H1 (cell line): ENCODE measurements around the gene CILP. TPM values are rescaled to one million over a fixed set of nuclear protein-coding genes. Genes with fewer than 3 reads are reported as not detected.

ENCODE experiments used
- CEBPB ChIP-seq: IDR thresholded peaks from 2 replicates; pipeline ENCODE4 v1.6.1; 2012; ENCODE audit warnings: low read depth, low read length
- EGR1 ChIP-seq: IDR thresholded peaks from 2 replicates; pipeline ENCODE4 v1.6.1; 2011; ENCODE audit warnings: low read depth, low read length, borderline replicate concordance
- RXRA ChIP-seq: IDR thresholded peaks from 2 replicates; pipeline ENCODE4 v1.6.1; 2011; ENCODE audit warnings: low read depth, mild to moderate bottlenecking, low read length, moderate library complexity; ENCODE audit not compliant: insufficient read depth
- polyA plus RNA-seq, 7 experiments: library from polyadenylated mRNA; depleted of rRNA in 3 of 7; stranded (reverse) in 5 of 7; unstranded in 2 of 7; fragments of >200 nt in 5 of 7; fragments of 200-250 nt in 2 of 7; gene quantifications; 1 replicate in 5 of 7; 2 replicates in 1 of 7; 4 replicates in 1 of 7; pipeline versions ENCODE4 v1.2.1 to v1.2.3, GENCODE V29; 2011 to 2013; ENCODE audit warnings: missing spikeins in 2 of 7, mixed read lengths in 2 of 7
- total RNA-seq: library from RNA; stranded (reverse); fragmentation: NEBNext Ultra II Directional; extraction: Animal tissue kit (Norgen Biotek cat#: 25700); gene quantifications from 2 replicates; pipeline ENCODE4 v1.2.1, GENCODE V29; 2021
- TF ChIP-seq, protein P1 (sequence below): IDR thresholded peaks from 2 replicates; pipeline ENCODE4 v1.6.1; 2011; ENCODE audit warnings: low read depth, mild to moderate bottlenecking, low read length; ENCODE audit not compliant: insufficient read depth

CILP gene
- total and polyA plus RNA-seq, 2 of the 8 experiments (the other 6 are each of a cell fraction or from before 2014, with no cell fraction given) = 0.02 TPM; not detected in 1

DNA sequence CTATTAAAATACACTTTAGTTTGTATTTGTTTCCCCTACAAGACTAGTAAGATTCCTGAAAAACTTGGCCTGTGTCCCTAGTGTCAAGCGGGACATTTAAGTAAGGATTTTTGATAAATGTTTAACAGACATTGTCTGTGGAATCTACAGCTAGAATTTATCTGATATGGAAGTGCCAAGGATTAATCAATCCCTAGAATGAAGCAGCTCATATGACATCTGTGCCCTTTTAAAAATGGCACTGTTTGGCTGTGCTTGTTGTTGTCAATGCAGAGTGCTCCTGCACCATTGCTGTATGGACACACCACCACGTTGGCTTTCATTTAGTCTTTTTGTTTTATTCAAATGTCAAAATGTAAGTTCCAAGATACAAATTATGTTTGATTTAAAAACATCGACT, 63.4 kb downstream of the CILP start (continued):
- TF ChIP-seq RXRA = no peak
- TF ChIP-seq CEBPB = no peak
- TF ChIP-seq, protein P1, sequence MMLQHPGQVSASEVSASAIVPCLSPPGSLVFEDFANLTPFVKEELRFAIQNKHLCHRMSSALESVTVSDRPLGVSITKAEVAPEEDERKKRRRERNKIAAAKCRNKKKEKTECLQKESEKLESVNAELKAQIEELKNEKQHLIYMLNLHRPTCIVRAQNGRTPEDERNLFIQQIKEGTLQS = no peak
- TF ChIP-seq EGR1 = no peak
